GM18520 (cell line): ENCODE results near the gene GREB1L.
"Not testable (repeated sequence)": the region's sequence is repeated elsewhere in the genome, so short reads cannot be mapped to it uniquely, and the experiment has no call there.

Source experiments
- ATAC-seq: cut with Tn5 transposase; IDR thresholded peaks from one replicate; pipeline ENCODE4 v1.9.1; 2021; ENCODE audit not compliant: unreplicated experiment

Gene GREB1L

DNA sequence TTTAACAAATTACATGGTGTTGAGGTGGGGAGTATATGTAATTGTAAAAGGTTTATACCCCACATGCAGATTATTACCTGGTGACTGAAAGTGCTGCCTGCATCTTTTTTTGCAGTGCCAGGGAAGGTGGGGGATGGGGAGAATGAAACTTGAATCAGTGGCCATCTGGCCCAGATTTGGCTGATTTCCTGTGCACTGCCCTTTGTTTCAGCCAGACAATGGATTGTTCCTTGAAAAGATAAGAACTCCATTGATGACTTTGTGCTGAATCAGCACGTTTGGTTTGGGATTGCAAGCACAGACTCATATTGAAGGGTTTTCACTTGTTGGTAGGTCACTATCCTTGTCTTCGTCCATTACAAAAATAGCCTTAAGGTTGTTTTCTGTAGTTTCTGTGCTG, 20.9 kb downstream of the GREB1L start:
- no peak for ATAC-seq

DNA sequence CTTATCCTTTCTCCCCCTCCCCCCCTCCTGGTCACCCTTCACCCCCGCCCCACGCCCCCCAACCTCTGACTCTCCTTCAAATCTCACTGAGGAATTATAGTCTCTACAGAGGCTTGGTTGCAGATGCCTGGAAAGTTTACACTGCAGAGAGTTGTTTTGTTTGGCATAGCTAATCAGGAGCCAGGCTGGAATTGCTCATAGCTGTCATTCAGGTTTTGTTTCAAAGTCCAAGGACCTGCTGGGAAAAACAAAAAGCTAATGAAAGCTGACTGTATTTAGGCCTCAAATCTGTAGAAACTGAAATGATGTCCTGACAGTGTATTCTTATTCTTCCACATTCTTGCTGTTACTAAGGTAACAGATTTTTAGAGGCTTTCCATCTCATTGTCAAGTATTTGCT, 22.6 kb downstream of the GREB1L start:
- no peak for ATAC-seq

DNA sequence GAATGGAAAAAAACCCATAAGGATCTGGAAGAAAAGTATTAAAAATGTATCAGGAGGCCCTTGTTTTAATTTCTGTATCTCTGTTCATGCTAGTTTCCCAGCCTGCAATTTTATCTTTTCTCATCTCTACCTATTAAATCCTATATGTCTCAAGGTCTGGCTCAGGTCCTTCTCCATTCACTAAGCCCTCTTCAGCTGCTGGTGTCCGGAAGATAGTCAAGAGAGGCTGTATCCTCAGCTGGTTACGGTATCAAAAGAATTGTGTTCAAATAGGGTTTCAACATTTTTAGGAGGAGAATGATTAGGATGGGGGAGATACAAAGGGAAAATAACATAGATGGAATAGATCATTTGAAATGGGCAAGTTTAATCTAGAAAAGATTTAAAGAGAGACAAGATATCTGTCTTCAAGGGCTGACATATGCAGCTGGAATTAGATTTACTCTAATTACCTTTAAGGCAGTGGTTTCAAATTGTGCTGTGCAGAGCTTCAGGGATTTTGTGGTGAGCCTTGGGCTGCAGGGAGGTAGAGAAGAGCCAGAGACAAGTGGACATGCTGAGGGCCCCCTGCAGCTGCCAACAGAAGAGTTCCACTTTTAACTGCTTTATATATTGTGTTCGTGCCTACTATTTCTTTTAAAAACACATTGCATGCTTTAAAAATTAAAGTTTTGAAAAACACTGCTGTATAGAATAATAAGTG, 24.1 kb downstream of the GREB1L start:
- no peak for ATAC-seq

DNA sequence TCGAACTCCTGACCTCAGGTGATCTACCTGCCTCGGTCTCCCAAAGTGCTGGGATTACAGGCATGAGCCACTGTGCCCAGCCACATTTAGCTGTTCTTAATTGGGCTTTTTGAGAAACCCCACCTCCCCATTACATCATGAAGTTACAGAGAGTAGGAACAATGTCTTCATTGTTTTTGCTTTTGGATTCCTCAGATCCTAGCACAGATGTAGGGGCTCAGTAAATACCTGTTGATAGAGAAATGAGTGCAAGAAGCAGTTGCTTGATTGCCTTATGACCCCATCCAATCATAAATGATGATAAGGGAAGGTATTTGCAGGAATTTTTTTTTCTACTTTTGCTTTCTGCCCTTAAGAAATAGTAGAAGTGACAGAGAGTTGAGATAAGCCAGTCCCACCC, 25.4 kb downstream of the GREB1L start:
- no peak for ATAC-seq

DNA sequence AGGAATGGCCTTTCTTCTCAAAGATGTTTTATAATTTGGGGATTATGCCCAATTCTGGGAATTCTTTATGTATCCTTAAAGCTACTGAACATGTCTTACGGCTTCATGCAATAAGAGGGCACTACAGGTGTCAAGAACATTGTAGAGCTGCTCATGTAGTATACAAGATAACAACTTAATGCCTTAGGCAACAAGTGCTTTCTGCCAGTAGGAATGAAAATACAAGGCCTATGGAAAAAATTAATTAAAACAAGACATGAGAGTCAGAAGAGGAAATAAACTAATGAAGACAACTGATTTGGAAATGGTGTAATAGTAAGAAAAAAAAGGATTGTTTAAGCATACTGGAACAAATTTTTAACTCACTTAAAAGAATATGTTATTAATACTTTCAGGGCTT, 27.3 kb downstream of the GREB1L start:
- ATAC-seq = no peak

DNA sequence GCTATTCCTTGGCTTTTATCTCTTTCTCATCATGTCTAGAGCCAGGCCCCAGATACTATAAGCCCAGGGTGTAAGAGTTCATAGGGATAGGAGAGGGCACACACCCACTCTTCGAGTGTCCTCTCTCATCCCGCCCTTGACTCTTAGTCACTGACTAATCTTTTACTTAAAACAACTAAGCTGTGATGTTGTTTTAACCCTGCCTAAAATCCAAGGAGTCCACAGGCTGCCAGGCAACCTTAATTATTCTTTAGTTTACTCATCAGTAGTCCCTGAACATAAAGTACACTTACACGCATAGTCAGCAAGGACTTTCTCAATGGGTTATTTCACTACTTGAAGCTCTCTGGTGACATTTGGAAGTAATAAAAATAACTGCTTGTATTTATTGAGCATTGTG, 28.4 kb downstream of the GREB1L start:
- no peak for ATAC-seq

DNA sequence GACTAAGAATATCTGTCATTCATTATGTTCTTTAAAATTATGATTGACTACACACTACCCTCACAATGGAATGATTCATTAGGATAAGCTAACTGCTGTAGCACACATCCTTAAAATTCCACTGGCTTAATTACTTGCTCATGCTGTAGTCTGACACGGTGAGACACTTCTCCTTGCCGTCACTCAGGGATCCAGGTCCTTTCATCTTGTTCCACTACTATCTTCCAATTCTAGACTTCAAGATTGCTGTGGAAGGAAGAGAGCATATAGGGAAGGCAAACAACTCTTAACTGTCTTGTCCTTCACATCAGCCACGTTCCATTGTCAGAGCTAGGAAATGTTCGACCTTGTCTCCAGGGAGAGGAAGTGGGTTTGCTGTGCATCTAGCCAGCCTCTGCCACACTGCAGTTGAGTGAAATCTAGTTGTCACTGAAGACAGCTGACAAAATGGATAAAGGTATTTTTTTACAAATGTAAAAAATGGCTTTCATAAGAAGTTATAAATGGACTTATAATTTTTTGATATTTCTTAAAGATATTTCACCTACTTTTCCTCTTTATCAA, 30.1 kb downstream of the GREB1L start:
- ATAC-seq = no peak

DNA sequence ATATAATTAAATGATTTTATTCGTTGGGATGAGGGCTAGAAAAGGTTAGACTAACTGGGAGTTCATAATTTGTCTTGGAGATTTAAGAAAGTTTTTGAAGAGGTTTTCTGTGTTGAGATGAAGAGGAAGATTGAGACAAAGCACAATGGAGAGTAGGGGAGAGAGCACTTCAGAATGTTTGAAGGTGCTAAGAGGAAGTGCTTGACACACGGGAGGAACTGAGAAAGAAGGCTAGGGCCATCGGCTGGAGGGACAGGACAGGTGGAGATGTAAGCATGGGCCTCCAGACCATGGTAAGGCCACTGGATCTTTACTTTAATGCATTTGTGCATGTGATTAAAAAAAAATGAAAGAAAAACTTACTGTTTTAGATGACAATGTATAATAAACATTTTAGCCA, 31.5 kb downstream of the GREB1L start:
- ATAC-seq = no peak

DNA sequence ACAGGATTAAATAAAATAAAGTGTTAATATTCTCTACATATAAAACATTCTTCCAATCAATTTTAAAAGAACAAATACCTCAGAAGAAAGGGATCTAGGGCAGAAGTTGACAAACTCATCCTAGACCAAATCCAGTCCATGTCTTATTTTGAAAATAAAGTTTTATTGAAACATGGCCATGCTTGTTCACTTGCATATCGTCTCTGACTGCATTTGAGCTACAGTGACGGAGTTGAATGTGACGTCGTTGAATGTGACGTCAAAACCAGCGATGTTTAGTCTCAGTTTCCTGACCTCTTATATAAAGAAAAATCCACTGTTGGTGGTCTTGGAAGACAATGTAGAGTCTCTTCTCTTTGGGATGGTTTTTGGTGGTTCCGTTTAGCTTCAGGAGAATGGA, 33.6 kb downstream of the GREB1L start:
- no peak for ATAC-seq

DNA sequence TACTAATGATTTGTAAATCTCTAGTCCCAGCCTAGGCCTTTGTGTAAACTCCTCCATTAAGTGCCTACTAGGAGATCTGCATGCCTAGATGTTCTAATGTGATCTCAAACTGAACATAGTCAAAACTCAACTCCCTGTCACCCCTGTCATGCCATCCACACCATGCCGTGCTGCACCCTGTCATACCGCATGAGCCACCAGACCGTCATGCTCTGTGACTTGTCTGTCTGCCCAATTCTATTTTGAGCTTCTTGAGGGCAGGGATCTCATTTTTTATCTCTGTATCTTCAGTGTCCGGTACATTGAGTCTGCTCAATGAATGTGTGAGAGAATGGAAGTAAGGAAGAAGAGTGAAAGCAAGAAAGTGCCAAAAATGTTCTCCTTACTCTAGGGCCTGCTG, 35.5 kb downstream of the GREB1L start:
- no peak for ATAC-seq

DNA sequence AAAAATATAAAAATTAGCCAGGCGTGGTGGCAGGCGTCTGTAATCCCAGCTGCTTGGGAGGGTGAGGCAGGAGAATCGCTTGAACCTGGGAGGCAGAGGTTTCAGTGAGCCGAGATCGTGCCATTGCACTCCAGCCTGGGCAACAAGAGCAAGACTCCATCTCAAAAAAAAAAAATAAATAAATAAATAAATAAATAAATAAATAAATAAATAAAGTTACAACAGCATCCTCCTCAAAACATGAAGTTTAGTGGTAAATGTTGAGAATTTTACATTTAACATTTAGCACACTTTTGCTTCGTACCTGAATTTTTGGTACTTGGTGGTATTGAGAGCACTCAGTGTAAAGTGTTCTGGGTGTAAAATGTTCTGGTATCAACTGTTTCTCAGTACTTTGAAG, 36.2 kb downstream of the GREB1L start:
- not testable (repeated sequence) for ATAC-seq

DNA sequence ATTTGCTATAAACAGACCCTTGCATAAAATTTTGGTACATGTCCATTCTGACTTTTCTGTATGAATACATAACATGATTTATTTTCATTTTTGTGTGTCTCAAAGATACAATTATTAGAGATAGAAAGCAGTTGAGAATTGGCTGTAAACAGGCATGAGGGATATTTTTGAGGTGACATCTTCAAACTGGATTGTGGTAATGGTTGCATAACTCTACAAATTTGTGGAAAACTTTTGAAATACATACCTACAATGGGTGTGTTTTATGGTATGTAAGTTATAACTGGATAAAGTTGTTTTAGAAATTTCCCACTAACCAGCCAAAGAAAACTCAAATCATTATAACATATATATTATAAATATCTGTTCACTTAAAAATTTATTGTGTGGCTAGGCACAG, 39.6 kb downstream of the GREB1L start:
- ATAC-seq = no peak

DNA sequence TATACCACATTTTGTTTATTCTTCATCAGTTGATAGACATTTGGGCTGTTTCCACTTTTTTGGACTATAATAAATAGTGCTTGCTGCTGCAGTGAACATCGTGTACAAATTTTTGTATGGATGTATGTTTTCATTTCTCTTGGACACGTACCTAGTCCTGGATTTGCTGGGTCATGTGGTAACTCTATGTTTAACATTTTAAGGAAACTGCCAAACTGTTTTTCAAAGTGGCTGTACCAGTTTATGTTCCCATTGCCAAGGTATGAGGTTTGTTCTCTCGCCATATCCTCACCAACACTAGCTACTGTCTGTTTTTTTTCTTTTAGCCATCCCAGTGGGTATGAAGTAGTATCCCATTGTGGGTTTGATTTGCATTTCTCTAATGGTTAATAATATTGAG, 42.5 kb downstream of the GREB1L start:
- ATAC-seq = no peak

DNA sequence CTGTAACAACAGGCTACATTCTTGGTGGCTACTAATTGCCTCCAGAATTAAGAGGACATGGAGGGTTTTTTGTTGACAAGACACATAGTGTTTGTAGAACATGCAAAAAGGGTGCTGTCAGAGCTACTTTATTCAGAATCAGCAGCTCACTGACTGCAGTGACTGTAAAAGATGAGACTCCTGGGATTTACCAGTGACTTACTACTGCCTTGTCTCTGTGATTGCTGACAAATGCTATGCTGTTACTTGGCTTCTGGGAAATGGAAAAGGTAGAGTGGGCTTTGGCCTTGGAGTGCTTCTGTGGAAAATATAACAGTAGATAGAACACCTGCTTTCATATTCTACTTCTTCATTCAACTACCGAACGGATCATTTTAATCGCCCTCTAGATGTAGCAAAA, 47.8 kb downstream of the GREB1L start:
- ATAC-seq = no peak

DNA sequence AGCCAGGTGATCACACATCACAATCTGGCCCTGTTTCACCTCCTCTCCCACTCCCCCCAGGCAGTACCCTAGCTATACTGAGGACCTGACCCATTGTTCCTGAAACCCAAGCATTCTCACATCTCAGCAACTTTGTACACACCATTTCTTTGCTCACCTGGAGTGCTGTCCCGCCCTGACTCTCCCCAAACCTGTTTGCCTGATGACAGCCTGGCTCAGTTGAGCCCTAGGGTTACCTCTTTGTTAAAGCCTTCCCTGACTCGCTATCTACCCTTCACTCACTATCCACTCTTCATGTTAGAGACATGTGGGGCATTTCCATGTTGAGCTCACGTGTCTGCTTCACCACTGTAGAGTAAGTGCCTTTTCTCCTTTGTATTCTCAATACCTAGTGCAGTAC, 49.1 kb downstream of the GREB1L start:
- ATAC-seq = no peak

DNA sequence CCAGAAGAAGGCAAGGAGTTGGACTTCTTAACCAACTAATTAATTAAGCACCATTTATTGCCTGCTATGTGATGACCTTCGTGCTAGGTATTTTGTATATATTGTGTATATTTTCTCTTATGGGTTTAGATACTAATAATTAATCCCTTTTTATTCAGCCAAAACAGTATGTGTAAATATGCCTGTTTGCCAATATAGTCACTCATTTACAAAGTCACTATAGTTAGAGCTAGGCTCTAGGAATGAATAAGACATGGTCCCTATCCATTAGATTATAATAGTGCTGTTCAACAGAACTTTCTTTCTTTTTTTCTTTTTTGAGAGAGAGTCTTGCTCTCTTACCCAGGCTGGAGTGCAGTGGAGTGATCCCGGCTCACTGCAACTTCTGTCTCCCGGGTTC, 51.4 kb downstream of the GREB1L start:
- ATAC-seq = no peak

DNA sequence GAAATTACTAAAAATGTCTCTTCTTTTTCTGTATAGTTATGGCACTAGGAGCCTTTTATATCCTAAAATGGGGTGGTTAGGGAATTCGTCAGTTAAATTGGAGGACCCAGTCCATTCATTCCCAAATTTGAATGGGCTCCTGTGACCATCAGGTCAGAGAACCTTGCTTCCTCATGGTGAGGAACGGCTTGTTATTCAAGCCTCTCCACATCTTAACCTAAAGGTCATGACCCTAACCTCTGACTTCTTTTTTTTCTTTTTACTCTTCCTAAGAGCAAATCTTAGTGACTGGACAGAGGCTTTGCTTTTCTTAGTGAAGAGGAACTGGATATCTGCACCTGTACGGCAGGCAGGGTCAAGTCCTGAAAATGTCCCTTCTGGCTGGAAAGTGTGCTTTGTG, 53.1 kb downstream of the GREB1L start:
- ATAC-seq = no peak

DNA sequence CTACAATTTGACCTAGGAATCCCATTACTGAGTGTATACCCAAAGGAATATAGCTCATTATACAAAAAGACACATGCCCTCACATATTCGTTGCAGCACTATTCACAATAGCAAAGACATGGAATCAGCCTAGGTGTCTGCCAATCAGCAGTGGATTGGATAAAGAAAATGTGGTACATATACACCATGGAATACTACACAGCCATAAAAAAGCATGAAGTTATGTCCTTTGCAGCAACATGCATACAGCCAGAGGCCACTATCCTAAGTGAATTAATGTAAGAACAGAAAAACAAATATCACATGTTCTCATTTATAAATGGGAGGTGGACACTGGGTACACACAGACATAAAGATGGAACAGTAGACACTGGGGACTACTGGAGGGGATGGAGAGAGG, 54.0 kb downstream of the GREB1L start:
- ATAC-seq = no peak

DNA sequence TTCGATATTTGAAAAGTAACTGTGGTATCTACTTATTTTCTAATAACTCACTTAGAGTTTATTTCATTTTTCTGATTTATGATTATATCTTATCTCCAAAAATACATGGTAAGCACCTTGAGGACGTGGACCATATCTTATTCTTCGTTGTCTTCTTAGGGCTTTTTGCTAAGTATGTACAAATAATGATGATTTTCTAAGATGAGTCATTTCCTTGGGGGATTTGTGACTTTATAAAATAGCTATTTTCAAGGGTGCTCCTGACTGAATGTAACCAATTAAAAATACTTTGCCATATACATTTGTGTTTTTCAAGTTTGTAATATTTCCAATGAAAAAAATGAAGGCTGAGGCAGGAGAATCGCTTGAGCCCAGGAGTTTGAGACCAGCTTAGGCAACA, 56.3 kb downstream of the GREB1L start:
- no peak for ATAC-seq

DNA sequence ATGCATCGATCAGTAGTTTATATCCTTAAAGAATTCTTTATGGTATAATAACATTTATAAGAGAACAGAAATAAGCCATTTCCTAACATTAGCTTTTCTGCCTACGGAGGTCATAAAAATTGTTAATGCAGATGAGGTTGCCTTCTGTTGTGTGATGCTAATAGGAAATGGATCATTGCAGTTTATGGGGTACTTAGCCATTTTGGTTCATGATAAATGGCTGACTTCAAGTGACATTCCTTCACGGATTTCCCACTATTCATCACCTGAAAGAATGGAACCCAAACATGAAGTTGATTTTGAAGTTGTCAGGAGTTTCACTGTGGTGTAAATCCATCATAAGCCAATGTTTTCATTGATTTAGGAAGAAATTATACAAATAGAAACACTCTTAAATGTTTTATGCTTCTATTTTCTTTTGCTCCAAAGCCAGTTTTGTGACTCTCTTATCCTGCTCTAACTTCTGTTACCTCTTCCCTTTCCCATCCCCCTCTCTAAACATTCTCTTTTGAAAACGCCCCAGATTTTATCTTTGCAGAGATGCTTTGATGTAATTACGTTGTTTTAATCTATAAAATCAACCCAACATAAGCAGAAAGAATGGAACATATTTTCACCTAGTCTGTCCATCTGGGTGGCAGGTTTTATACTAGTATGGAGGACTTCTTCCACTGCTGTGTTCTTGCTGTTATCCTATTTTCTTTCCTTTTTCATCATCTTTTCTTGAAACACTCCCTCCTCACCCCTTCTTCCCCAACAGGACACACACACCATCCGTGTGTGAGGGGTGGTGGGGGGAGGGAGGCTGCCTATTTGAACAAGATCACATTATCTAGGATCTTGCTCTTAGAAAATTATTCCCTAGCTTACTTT, 58.2 kb downstream of the GREB1L start:
- ATAC-seq = no peak

DNA sequence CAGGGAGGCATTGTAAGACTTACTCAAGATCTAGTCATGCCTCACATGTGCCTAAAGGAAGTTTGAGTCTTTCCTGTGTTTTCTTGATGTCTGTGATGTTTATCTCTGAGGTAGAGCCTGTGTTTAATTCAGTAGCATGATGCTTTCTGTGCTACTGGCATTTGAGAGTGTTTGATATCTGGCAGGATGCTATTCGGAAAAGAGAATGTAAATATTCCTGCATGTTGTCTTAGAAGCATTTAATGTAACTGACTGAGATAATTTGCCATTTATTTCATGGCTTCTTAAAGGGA, 58.8 kb downstream of the GREB1L start:
- no peak for ATAC-seq

DNA sequence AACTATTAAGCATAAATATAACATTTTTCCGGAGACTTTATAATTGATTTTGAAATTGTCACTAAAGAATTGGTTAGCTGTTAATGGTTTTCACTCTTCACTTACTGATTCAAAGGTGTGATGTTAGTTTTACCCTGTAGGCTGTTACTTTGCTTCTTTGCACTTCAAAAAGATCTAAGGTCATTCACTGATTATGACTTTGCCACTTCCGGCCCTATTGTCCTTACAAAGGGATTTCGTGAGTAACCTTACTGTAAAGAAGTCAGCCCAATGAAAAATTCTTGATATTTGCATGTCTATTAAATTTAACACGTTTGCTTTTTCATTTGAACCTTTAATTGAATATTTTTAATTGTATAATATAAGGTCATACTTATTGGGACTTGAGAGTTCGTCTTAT, 61.4 kb downstream of the GREB1L start:
- no peak for ATAC-seq

DNA sequence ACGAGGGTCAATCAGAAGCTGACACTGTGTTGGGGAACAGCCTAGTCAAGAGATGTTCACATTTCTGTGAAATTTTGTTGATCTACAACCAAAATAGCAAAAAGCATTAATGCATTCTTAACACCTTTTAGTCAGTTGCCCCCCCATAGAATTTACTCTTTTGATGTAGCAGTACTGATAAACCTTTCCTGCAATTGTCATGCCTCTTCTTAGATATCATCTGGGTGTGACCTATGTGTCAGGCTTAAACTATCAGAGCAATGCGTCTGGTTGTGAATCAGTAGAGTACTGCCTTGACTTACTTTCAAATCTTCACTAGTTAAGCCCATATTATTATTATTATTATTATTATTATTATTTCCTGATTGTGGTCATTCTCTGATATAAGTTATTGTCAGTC, 61.9 kb downstream of the GREB1L start:
- no peak for ATAC-seq
